DMS114 treated with DMSO at 0.1 percent for 48 hours (cell line): Measurements from ENCODE around the gene FOXO6.

Experiments
- DNase-seq: peaks from one replicate; lab custom pipeline; 2025; ENCODE audit not compliant: unreplicated experiment; lab: John Stamatoyannopoulos, UW

Gene FOXO6

DNA sequence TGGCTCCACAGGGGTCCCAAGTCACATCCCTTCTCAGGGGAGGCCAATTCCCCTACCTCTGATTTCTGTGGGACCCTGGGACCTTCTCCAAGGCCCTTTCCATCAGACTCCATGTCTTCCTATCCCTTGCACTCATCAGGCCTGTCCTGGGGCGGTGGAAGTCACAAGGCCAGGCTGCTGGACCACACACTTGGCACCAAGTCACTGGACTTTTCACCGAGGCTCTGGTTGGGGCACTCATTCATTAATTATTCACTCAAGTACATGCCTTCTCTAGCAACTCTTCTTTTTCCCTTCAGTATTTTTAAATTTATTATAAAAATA, 11.2 kb upstream of the FOXO6 start:
- DNase-seq = no peak

DNA sequence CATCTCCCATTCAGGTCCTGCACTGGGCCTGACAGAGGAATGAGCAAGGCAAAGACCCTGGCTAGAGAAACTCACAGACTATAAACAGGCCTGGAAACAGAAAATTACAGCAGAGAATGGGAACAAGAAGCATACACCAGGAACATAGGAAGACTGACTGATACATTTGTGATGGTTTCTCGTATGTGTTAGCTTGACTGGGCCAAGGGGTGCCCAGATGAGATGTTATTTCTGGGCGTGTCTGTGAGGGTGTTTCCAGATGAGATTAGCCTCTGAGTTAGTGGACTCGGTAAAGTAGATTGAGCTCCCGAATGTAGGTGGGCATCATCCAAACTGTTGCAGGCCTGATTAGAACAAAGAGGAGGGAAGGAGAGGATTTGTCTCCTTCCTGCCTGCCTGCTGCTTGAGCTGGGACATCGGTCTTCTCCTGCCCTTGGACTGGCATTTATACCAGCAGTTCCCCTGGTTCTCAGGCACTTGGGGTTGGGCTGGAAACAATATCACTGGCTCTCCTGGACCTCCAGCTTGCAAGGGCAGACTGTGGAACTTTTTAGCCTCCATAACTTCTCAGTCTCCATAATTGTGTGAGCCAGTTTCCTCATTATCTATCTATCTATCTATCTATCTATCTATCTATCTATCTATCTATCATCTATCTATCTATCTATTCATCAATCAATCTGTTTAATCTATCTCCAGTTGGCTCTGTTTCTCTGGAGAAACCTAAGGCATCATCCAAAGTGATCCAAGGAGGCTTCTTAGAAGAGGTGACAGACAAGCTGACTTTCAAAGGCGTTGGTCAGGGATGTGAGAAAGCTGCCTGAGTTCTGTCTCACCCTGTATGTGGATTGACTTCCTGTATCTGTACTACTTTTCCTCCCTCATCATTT, 9.7 kb upstream of the FOXO6 start:
- DNase-seq = no peak

DNA sequence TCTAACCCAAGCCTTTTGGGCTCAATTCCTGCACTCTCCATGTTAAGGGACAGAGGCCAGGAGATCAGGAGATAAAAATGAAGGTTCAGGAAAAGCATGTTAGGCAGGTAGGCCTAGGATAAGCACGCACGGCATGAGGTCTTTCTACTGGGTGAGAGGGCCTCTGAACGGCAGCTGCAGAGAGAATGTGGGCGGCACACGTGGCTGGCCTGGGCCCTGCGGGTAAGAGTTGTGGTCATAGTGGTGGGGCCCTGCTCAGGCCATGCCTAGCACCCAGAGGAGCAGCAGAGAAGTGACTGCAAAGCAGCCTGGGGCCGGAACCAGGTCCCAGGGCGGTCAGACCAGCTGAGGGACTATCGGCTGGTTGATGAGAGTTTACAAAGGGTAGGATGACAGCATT, 7.5 kb upstream of the FOXO6 start:
- DNase-seq = no peak

DNA sequence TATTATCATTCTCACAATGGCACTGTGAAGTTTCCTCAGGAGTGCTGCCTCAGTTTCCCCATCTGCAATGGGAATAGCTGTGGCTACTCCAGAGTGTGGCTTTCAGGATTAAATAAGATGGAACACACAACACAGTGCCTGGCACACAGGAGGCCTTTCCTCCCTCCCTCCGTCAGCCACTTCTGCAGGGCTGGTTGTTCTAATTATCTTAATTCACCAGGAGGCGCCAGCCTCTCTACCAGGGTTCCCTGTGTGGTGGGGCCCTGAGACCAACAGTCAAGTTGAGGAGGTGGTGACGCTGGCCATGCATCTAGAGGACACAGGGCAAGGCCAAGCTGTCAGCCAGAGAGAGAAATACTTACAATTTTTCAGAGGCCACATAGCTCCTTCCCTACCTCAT, 6.3 kb upstream of the FOXO6 start:
- no peak for DNase-seq

DNA sequence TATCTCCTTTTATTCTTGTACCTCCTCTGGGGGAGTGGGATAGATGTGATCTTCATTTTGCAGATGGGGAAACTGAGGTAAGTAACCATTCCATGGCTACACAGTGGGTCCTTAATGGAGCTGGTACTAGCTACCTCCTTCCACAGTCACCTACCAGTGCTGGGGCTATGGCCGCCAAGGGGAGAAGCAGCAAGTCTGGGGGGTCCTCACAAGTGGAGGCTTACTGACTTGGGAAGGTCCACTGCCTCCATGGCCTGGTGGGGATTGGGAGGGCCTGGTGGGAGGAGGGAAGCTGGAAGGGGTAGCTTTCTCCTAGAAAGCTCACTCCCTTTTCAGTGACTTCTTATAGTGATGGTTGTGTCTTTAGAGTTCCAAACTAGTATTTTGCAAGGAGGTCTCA, 5.9 kb upstream of the FOXO6 start:
- DNase-seq = no peak

DNA sequence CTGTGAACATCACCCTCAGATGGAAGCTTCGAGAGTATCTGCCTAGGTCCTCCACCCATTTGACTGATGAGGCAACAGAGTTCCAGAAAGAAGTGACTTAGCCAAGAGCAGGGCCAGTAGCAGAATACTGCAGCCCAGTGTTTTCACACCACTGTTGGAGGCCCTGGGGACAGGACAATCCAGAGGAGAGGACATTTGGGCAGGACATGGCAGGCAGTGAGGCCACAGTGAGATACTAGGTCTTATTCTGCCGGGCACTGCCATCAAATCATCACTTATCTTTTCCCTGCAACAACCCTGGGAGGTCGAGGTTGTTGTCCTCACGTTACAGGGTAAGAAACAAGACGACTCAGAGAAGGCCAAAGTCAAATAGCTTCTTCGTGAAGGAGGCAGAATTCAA, 5.5 kb upstream of the FOXO6 start:
- no peak for DNase-seq

DNA sequence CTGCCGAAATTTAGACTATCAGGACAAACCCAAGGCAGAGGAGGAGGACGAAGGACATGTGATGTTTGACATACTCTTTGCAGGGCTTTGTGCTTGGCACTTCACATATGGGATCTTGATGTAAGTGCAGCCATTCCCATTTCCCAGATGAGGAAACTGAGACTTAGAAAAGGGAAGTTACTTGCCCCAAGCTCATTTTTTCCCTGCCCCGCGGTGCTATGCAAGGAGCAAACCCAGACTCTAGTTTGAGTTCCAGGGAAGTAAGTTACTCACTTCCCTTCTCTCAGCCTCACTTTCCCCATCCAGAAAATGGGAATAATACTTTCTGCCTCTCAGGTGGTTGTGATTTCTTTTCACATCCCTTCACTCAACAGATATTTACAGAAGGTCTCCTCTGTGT, 4.5 kb upstream of the FOXO6 start:
- DNase-seq = no peak

DNA sequence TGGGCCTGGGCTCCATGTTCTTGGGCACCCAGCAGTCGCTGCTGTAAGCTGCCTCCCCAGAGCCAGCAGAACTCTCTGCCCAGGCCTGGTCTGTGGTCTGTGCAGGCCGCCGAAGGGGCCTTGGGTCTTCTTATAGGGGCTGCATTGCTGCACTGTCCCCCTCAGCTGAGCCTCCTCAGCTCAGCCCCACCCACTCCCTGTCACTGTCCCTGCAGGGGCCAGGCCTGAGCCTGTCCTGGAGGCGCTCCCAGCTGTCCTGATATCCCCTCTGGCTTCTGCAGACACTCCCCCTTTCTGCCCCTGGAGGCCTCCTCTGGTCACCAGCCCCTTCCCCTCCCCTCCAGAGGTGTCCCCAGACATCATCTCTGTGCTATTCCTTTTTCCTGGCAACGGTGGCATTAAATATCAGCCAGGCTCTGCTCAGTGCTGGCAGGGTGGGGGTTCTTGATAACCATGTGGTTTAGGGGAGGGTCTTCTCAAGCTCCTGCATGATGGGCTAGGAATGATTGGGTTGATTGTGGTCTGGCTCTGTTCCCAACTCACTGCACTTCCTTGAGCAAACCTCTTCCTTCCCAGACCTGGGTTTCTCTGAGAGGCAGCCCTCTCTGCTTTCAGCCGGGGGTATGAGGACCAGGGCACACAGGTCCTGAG, 3.7 kb upstream of the FOXO6 start:
- DNase-seq = no peak

DNA sequence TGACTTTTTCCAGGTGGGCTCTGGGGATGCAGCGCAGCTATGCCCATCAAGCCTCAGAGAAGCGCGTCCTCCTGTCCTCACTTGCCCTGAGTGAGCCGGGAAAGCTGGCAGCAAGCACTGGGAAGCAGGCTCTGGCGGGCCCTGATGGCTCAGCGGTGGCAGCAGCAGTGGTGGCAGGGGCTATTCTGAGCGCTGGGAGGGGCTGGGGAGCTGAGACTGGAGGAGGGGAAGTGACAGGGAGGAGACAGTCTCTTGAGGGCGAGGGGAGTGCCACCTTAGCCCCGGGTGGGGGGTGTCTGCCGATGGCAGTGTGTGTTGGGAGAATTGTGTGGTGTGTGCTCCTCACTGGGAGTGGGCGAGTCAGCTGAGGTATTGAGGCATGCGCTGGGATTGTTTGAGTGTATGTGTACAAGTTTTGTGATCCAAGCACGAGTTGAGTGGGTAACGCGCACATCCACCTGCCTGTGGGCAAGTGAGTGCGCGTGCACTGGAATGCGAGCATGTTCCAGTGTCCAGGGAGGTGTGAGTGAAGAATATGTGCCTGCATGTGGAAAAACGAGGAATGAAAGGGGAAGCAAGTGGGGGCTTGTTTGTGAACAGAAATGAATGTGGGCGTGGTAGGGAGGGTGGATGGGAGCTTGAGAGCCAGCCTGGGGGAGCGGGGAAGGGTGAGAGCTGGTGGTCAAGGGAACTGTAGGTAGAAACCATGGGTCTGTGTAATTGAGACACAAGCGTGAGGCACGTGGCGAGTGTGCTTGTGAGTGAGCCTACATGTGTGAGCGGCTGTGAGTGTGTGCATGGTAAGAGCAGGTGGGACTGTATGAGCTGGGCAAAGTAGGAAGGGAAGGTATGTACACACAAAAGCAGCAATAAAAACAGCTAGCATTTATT, 2.9 kb upstream of the FOXO6 start:
- DNase-seq = no peak

DNA sequence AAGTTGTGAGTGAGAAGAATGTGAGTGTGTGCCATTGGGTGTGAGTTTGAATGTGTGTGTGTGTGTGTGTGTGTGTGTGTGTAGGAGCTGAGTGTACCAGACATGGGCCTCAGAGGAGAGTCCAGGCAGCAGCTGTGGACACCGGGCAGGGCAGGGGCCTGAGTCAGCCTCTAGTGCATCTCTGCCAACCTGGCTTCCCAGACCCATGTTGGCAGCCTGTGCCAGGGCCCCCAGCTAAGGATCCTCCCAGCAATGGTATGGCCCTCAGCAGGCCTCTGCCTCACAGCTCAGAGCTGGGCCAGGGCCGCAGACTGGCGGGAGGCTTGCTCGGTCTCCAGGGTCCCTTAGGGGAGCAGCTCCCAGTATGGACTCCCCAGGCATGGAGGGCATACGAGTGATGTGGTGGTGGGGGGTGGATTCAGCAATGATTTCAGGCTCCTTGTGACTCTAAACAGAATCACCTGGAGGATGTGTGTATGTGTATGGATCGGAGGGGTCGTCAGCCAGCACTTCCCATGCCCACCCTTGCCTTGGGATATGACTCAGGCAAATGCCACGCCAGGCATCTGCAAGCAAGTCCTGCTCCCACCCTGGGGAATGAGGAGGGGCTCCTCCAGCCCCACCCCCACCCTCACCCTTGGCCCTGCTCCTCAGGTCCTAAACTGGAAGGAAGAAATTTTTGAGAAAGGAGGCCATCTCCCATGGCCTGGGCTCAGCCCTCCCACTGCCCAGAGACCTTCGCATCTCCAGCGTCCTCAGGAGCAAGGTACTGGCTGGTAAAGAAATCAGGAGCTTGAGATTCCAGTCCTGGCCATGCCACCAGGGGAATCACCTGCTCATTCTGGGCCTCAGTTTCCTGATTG, 1.8 kb upstream of the FOXO6 start:
- no peak for DNase-seq

DNA sequence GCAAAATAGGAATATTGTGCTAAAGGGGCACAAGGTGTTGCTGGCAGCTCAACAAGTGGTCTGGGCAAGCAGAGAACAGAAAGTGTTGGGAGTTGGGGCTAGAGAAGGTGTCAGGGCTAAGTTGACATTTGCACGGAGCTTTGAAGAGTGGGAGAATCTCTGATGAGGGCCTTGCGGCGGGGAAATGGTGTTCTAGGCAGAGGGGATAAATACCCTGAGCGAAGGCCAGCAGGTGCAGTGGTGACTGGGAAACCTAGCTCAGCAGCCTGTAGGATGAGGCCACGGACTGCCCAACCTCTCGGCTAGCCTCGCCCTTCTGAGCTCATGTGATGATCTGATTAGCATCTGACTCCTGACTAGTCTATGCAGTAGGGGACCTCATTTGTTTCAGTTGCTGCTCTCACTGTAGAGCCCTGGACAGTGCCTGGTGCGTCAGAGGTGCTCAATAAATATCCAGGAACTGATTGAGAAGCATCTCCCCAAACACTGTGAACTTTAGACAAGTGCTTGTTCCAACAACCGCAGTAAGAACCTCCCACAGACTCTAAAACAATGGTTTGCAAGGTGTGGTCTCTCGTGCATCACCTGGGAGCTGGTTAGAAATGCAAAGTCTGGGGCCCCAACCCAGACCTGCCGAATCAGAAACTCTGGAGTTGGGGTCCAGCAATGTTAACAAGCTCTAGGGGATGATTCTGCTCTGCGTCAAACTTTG, 1.0 kb upstream of the FOXO6 start:
- no peak for DNase-seq

DNA sequence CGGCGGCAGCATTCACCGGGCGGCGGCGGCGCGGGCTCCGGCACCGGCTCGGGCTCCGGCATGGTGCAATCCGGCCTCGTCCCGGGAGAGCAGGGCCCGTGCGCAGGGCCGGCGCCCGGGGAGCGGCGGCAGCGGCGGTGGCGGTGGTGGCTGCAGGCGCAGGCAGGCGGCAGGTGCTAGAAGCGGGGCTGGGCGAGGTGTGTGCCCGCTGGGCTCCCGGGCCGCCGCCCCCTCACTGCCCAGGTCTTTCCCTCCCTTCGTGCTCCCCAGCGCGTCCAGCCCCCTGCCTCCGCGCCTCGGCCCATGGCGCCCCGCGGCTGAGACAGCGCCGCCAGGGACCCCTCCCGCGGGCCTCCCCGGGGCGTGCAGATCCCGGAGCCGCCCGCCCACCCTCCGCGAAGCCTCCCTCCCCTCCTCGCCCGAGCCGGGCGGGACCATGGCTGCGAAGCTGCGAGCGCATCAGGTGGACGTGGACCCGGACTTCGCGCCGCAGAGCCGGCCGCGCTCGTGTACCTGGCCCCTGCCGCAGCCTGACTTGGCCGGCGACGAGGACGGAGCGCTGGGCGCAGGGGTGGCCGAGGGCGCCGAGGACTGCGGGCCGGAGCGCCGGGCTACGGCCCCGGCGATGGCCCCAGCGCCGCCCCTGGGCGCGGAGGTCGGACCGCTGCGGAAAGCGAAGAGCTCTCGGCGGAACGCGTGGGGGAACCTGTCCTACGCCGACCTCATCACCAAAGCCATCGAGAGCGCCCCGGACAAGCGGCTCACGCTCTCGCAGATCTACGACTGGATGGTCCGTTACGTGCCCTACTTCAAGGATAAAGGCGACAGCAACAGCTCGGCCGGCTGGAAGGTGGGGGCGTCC, 492 bp downstream of the FOXO6 start:
- no peak for DNase-seq

DNA sequence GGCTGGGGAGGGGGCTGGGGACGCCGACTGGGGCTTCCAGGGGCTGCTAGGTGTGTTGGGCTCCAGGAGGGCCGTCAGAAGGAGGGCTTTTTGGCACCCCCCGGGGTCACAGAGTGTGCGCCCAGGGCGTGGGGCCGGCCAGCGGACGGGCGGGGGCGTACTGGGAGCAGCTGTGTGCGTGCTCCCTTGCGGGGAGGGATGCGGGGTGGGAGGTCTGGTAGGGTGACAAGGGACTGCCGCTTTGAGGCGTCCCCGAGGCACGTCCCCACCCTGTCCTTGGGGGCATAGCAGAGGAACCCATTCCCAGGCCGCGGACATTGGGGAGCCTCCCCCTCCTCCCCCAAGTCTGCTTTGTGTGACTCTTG, 1.1 kb downstream of the FOXO6 start:
- DNase-seq = no peak

DNA sequence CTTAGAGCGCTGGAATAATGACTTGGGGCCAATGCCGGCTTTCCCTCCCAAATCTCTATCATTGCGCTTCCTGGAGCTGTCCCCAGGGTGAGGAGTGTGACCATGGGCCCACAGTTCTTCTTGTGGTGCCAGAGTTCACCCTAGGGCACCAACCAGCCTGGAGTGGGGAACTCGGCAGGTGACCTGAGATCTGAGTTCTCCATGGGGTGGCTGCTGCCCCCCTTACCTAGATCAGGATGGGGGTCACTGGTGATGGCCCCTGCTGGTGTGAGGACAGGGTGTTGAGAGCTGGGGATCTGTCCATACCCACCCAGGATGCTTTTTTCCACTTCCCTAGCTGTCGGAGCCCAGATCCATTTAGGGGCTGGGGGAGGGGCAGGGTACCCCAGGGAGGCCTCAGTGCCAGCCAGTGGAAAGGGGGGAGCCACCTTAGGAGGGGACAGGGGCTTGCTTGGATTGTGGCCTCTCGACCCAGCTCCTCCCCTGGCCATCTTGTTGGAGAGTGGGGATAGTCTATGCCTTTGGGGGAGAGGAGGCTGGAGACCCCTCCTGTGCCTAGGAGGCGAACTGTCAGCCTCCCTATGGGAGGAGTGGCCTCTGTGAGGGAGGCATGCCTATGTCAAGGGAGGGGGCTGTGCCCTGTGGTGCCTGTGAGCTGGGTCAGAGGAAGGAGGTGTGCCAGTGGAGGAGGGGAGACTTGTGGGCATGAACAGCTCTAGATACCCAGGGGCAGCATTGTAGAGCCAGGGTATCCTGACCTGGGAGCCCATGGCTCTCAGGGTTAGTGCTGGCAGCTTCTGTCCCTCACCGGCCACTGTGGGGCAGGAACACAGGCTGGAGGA, 1.7 kb downstream of the FOXO6 start:
- DNase-seq = no peak

DNA sequence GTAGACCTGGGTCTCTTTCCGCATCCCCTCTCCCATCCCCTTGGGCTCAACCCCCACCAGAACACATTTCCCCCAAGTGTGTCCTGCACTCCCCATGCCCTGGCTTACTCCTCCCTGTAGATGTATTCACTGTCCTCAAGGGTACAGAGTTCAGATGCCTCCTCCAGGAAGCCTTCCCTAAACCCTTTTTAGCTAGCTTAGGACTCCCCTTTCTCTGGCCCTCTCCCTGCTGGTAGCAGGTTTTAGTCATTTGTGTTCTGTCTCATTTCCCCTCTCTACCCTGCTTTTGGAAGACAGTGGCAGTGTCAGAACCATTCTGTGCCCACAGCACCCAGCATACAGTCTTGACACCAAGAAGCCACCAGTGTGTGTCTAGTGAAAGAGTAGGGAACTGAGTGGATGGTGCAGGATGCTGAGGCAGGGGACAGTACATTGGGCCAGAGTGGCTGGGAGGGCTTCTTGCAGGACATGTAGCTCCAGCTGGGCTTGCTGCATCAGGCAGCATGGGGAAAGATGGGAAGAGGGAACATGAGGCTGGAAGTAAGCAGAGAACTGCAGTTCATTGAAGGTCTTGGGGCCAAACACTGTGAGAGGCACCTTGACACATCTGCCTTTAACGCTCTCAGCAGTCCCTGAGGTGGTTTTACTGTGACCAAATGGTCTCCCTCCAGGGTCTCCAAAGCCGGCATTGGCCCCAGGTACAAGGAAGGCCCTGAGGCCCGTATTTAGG, 2.5 kb downstream of the FOXO6 start:
- DNase-seq = no peak

DNA sequence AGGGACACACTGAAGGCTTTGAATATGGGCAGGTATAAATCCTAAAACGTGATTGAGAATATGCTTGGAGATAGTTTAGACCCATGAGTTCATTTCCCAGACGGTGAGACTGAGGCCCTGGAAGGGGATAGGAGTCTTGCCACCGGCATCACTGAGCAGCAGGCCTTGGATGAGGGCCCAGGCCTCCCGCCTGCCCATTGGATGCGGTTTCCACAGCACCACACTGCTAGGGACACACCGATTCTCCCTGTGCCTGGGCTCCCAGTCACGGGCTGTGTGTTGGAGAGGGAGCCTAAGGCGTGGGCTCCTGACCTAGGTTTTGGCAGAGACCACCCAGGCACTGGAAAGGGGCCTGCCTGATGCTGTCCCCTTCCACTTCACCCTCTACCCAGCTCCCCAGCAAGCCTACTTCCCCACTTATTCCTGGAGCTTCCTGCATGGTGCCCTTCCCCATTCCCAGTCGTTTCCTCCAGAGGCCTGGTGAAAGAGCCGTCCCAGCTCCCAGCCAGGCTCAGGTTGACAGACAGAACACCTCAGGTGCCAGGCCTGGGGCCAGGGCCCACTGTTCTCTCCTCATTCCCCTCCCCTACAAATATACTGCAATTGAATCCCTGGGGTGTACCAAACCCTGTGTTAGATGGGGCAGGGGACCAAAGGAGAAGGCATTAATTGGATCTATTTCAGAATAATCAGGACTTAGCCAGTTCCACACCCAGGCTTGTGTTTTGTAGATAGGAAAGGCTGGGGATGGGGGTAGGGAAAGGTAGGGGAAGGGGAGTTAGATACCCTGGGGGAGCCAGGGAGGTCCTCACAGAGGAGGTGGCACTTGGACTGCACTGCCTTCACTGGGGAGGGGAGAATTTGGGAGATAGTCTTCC, 3.4 kb downstream of the FOXO6 start:
- DNase-seq = no peak

DNA sequence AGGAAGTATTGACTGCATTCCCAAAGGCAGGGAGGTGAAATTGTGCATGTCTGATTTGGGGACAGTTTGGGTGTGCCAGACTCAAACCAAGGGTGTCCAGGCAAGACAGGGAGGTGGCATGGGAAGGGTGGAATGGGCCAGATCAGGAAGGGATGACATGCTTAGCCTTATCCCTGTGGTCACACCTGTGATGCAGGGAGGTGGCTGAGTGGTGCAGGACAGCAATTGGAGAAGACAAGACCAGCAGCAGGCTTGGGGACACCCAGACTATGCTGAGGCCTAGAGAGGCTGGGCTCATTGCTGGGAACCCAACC, 4.0 kb downstream of the FOXO6 start:
- no peak for DNase-seq
